HL-60 (cell line): ENCODE data around the gene CDKN2D.

Experiments
- DNase-seq, 2 experiments: peaks; one replicate each; pipeline ENCODE4 v3.0.0-alpha.2; 2010 to 2020; ENCODE audit warnings: low read depth in 1 of 2, low spot score in 1 of 2
- H3K27ac ChIP-seq: fragments of 250-450 bp; sonication (Bioruptor Pico); replicated peaks from 2 replicates; pipeline ENCODE4 v1.5.1; 2020; ENCODE audit warnings: mild to moderate bottlenecking, moderate library complexity
- H3K27me3 ChIP-seq: fragments of 250-450 bp; sonication (Bioruptor Pico); 2 replicates; pipeline ENCODE4 v1.5.1; 2021; ENCODE audit warnings: mild to moderate bottlenecking, moderate library complexity; ENCODE audit not compliant: insufficient read depth, poor library complexity, severe bottlenecking
- H3K4me3 ChIP-seq: replicated peaks from 2 replicates; pipeline ENCODE4 v1.5.1; 2011; ENCODE audit warnings: mild to moderate bottlenecking, control low read depth, low read length; ENCODE audit not compliant: insufficient read depth
- GABPA ChIP-seq: IDR thresholded peaks from 2 replicates; pipeline ENCODE4 v1.6.1; 2012; ENCODE audit warnings: low read depth
- POLR2AphosphoS5 ChIP-seq: IDR thresholded peaks from 2 replicates; pipeline ENCODE4 v1.6.1; 2012; ENCODE audit warnings: low read depth
- REST ChIP-seq: IDR thresholded peaks from 2 replicates; pipeline ENCODE4 v1.6.1; 2012; ENCODE audit warnings: low read depth; ENCODE audit not compliant: insufficient replicate concordance
- SPI1 ChIP-seq: IDR thresholded peaks from 2 replicates; pipeline ENCODE4 v1.6.1; 2012; ENCODE audit warnings: low read depth, mild to moderate bottlenecking, borderline replicate concordance
- TF ChIP-seq, protein P1 (sequence below): IDR thresholded peaks from one replicate; pipeline ENCODE4 v1.5.1; 2011; ENCODE audit warnings: low read length, control low read depth, inconsistent platforms; ENCODE audit not compliant: insufficient read depth

Gene CDKN2D

DNA sequence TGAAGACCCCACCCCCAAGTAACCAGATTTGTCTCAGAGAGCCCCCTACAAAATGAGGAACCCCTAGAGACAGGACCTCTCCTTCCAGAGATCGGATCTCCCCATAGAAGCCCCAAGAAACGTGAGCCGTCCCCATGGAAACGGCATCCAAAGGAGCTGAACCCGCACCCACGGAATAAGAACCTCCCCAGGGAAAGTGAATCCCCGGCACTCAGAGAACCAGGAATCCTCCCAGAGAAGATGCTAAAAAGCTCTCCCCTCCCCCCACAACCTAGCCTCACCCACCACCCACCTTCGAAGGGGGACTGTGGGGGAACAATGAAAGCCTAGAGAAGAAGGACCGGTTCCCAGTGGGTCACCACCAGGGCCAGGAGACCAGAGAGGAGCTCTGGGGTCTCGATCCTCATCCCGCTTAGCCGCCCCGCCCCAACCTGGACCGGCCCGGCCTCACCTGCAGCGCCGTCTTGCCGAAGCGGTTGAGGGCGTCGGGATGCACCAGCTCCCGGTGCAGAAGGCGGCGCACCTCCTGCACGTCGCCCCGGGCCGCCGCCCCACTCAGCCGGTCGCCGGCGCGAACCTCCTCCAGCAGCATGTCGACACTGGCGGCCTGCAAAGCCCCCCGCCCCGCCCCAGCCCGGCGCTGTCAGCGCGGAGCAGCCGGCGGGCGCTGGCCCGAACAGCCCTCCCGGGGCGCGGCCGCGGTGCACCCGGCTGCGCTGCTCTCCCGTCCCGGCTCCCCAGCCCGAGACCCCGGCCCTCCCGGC is 535 bp downstream of the CDKN2D start:
- TF ChIP-seq SPI1 (no peak), REST (no peak), POLR2AphosphoS5 (no peak)
- peak overlapping the region; percentile 64 for H3K27ac ChIP-seq
- peak in 1 of 2 experiments; percentile 35 for DNase-seq
- peak overlapping the region; percentile 76 for H3K4me3 ChIP-seq
- H3K27me3 ChIP-seq: no peaks in the 10 kb centered on the region

DNA sequence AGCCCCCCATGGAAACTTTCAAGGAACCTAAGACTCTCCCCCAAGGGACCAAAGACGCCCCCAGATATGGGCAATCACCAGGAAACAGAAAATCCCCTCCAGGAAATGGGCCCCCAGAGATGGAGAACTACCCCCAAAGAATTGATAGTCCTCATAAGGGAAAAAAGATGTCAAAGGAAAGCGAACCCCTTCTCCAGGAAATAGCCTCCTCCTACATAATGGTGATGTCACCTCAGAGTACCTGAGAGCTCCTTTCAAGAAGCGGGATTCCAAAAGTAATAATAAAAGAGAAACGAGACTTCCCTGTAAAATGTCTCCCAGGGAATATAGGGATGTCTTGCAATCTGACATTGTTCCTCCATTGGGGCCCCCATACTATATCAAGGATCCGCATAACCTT is 1.1 kb downstream of the CDKN2D start:
- Histone ChIP-seq H3K27ac (peak overlapping the region; percentile 85), H3K4me3 (peak overlapping the region; percentile 76), H3K27me3 (no peaks in the 10 kb centered on the region)
- DNase-seq: no peak
- TF ChIP-seq SPI1: no peak
- TF ChIP-seq GABPA: no peak
- no peak for TF ChIP-seq POLR2AphosphoS5
- TF ChIP-seq, protein P1, sequence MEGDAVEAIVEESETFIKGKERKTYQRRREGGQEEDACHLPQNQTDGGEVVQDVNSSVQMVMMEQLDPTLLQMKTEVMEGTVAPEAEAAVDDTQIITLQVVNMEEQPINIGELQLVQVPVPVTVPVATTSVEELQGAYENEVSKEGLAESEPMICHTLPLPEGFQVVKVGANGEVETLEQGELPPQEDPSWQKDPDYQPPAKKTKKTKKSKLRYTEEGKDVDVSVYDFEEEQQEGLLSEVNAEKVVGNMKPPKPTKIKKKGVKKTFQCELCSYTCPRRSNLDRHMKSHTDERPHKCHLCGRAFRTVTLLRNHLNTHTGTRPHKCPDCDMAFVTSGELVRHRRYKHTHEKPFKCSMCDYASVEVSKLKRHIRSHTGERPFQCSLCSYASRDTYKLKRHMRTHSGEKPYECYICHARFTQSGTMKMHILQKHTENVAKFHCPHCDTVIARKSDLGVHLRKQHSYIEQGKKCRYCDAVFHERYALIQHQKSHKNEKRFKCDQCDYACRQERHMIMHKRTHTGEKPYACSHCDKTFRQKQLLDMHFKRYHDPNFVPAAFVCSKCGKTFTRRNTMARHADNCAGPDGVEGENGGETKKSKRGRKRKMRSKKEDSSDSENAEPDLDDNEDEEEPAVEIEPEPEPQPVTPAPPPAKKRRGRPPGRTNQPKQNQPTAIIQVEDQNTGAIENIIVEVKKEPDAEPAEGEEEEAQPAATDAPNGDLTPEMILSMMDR: no peak
- TF ChIP-seq REST: no peak

- Histone ChIP-seq H3K4me3 (peak overlapping the region; percentile 76), H3K27me3 (no peaks in the 10 kb centered on the region), H3K27ac (peak overlapping the region; percentile 85)
- DNase-seq: peak in 1 of 2 experiments; percentile 63
- TF ChIP-seq REST (peak; percentile 24), SPI1 (no peak), GABPA (no peak), POLR2AphosphoS5 (peak; percentile 34; the same call in 1 of the 2 replicates)
- TF ChIP-seq, protein P1: no peak
These were observed 1.9 kb downstream of the CDKN2D start for GRCh38 chr19:10566658-10567410.
